ENCODE results near the gene SNAP29.
"Not testable (repeated sequence)": the region's sequence is repeated elsewhere in the genome, so short reads cannot be mapped to it uniquely, and the experiment has no call there.

SNAP29 gene

GRCh38 chr22:20858615-20859416 lies at the start of gene SNAP29, which contains the start of gene PI4KA:
Gene SNAP29, plus strand, starts transcription at chr22:20859007. Its CDS starts 104 bp downstream, at chr22:20859111.
Gene PI4KA, minus strand, starts transcription at chr22:20858811. Its CDS starts 86 bp downstream, at chr22:20858725.
- DNase-seq: peak; percentile 98 to 99

- no peak for DNase-seq
Measured at GRCh38 chr22:20809538-20810185, 49.1 kb upstream of the SNAP29 start.

- peak in 1 of 2 donors; percentile 8 for DNase-seq
Measured at GRCh38 chr22:20810645-20811044, 48.2 kb upstream of the SNAP29 start.

GRCh38 chr22:20811171-20811570 lies 47.6 kb upstream of the SNAP29 start:
- DNase-seq: no peak

GRCh38 chr22:20811971-20812660 lies 46.7 kb upstream of the SNAP29 start:
- DNase-seq: no peak

GRCh38 chr22:20813056-20813455 lies 45.8 kb upstream of the SNAP29 start:
- no peak for DNase-seq

GRCh38 chr22:20814221-20814808 lies 44.5 kb upstream of the SNAP29 start:
- no peak for DNase-seq

GRCh38 chr22:20815477-20816050 lies 43.2 kb upstream of the SNAP29 start:
- DNase-seq: no peak

GRCh38 chr22:20816559-20816958 lies 42.2 kb upstream of the SNAP29 start:
- no peak for DNase-seq

GRCh38 chr22:20818471-20818870 lies 40.3 kb upstream of the SNAP29 start:
- DNase-seq: no peak

- no peak for DNase-seq
Measured at GRCh38 chr22:20819471-20819870, 39.3 kb upstream of the SNAP29 start.

- not testable (repeated sequence) for DNase-seq
Measured at GRCh38 chr22:20821717-20822239, 37.0 kb upstream of the SNAP29 start.

GRCh38 chr22:20822240-20822639 lies 36.6 kb upstream of the SNAP29 start:
- no peak for DNase-seq

GRCh38 chr22:20823264-20823663 lies 35.5 kb upstream of the SNAP29 start:
- no peak for DNase-seq

GRCh38 chr22:20825216-20825615 lies 33.6 kb upstream of the SNAP29 start:
- not testable (repeated sequence) for DNase-seq

- no peak for DNase-seq
Measured at GRCh38 chr22:20825624-20826023, 33.2 kb upstream of the SNAP29 start.

- not testable (repeated sequence) for DNase-seq
Measured at GRCh38 chr22:20826373-20827152, 32.2 kb upstream of the SNAP29 start.

- DNase-seq: no peak
Measured at GRCh38 chr22:20829491-20830134, 29.2 kb upstream of the SNAP29 start.

- DNase-seq: no peak
Measured at GRCh38 chr22:20833225-20833665, 25.6 kb upstream of the SNAP29 start.

GRCh38 chr22:20834206-20834605 lies 24.6 kb upstream of the SNAP29 start:
- DNase-seq: no peak

GRCh38 chr22:20834725-20835124 lies 24.1 kb upstream of the SNAP29 start:
- no peak for DNase-seq
